Renal cortex interstitium (tissue), 11 donors: ENCODE measurements around the gene SLIT1. TPM values are rescaled to one million over a fixed set of nuclear protein-coding genes. Genes with fewer than 3 reads are reported as not detected.

Source experiments
- DNase-seq, 11 donors: peaks; one replicate each; pipeline ENCODE4 v3.0.0-alpha.2; 2013; ENCODE audit warnings: low read depth in 9 of 11, low spot score in 4 of 11; ENCODE audit errors: extremely low read depth in 1 of 11
- polyA plus RNA-seq, 3 donors: library from polyadenylated mRNA; unstranded; fragments of 120-200 nt; gene quantifications; one replicate each; pipeline ENCODE4 v1.2.1, GENCODE V29; 2013; ENCODE audit not compliant: insufficient read length in 3 of 3

Gene SLIT1
- polyA plus RNA-seq, 3 donors, result 6.9 to 7.7 (median 7.6) TPM

DNA sequence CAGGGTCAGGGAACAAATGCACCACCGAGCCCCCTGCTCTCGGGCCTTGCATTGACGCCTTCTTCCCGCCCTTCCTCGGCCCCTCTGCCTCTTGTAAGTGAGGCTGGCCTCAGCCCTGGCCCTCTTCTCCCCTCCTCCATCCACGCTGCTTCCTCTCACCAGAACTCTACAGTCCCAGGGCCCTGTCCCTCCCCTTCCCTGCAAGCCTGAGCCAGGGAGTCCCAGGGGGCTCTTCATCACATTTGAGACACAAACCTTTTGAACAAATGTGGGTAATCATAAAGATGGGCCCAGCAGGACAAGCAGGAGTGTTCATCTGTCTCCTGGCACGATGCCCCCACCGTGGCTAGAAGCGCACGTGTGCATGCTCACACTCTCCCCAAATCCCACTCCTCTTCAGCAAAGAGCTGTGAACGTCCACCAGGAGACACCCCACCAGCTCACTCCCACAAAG is 57.7 kb downstream of the SLIT1 start:
- DNase-seq, result no peak

DNA sequence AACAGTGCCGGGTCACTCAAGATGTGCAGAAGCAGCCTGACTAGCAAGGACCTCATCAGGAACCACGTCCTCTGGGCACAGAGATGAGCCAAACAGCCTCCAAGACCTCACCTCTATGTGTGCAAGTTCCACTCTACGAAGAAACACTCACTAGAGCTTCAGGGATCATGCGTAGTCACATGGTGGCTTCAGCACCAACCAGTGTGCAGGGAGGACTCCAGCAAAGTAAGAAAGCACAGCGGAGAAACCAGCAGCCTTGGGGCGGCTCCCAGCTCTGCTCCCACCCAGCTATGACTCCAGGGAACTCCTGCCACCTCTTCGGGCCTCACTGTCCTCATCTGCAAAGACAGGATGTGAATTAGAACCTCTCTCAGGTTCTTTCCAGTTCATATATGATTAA is 58.2 kb downstream of the SLIT1 start:
- no peak for DNase-seq

DNA sequence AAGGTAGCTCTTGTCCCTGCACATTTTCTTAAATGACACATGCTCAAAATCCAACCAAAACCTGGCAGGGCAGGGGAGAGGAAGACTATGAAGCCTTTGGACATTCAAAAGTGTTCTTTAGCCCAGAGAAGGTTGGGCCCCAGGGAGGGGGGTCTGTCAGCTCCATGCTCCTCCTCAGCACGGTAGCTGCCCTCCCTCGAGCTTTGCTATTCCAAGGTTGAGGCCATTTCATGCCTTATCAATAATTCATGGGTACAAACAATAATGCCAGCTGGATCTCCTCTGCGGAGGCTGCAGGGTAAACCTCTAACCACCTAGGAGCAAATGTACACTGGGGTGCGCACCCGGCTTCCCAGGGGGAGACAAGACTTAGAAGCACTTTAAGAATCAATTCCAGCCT is 61.5 kb downstream of the SLIT1 start:
- DNase-seq, result no peak

DNA sequence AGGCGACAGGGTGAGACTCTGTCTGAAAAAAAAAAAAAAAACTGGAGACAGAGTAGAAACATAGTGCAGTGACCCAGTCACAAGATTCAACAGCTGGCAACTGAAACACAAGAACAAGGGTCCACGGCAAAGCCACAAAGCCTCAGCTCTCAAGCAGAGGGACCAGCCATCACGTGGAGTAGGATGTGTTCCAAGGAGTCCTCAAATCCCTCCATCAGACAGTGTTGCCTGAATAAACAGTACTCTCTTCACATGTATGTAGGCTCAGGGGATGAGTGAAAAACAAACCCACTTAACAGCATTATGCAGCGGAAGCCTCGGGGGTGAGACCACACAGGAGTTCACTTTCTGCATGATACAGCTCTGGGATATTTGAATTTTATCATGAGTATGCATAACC is 62.0 kb downstream of the SLIT1 start:
- DNase-seq, result no peak

DNA sequence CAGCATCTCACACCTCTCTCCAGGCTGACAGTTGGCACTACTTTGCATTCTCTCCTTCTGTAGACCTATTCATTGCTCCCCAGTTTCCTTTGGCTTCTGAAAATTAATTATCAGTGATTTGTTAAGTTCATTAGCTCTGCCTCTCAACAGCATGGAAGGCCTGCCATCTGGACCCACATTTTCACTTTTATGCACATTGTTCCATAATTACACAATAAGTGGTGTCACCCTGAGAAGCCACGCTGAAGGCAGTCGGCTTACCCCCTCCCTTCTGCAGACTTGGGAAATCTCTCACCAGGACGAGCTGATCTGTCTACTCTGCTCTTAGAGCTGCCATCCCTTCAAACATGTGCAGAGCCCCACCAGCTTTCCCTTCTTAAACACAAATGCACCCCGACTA is 64.7 kb downstream of the SLIT1 start:
- DNase-seq, result no peak

DNA sequence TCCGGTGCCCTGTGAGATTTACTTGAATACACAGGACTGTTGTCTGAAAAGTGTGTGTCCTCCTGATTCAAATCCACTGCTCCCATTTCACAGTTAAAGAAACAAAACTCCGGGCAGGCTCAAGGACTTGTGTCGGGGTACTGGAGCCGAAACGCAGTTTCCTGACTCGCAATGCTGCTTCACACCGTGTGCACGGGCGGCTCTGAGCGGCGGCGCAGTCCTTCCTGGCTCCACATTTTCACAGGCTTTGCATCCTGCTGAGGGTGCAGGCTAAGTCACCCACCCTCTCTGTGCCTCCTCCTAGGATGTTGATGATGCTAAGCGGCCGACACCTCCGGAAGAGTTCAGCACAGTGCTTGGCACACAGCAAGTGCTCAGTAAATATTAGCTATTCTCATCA is 65.4 kb downstream of the SLIT1 start:
- no peak for DNase-seq

DNA sequence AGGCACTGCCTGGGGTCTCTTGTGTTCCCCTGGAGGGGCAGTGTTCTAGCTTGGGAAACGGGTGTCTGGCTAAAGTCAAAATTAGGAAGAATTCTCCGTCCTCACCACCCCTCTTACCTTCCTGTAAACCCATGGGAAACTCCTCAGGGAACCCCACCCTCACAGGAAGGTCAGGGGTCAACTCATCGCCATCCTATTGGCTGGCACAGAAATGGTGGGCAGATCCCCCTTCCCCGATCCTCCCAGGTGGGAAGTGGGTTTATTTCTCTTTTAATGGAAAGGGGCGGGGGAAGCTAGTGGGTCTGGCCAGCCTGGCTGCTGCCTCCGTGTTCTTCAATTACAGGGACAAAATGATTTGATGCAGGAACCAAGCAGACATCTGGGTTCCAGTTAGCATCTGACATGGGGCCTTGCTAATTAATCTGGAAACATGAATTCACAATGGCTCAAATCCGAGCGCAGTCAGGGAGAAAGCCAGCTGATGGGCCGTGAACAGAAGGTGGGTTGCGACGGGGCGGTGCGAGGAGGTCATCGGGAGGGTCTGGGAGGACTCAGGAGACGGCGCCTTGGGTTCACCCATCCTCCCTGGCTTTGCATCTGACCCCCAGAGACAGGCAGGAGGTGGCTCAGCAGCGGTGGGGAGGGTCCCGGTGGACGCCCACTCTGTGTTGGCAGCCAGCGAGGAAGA is 66.6 kb downstream of the SLIT1 start:
- DNase-seq, result no peak

DNA sequence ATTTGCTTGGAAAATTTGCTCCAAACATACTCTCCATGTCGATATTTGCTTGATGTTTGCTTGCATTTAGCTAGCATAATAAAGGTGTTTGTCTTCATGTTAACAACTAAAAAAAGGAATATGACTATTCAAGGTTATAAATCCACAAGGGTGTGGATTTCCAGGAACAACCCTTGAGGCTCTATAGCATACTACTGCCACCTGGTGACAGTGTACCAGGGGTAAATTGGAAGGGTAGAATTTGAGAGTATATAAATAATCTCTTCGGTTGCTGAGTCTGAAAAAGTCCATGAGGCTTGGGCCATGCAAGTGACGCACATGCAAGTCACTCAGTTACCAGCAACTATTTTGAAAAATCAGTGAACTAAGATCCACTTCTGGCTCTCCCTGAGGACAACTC is 68.4 kb downstream of the SLIT1 start:
- DNase-seq, result no peak

DNA sequence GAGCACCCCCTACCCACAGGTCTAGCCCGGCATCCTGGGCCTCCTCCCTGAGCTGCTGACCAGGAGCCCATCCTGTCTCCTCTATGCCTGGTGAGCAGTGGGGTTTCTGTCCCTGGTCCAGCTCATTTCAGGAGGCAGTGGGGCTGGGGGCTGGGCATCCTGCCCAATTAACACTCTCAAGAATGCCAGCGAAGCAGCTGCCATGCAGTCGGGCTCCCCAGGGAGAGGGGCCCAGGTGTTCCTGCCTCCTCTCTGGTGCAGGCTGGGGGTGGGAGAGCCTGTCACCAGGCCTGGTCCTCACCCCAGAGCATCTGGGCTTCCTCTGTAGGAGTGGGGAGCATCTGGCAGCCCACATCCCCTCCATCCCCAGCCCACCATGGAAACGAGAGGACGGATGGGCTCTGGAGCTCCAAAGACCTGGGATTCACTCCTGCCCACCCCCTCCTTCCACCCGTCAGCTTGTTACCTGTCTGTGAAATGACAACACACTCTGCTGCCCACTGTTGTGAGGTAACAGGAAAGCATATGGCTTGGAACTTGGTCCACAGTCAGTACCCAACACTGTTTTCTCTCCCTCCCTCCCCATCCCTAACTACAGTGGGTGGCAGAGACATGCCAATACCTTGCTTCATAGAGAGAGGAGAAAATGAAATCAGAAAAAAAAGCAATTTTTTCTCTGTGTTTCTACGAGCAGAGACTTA is 69.1 kb downstream of the SLIT1 start:
- DNase-seq, result no peak

DNA sequence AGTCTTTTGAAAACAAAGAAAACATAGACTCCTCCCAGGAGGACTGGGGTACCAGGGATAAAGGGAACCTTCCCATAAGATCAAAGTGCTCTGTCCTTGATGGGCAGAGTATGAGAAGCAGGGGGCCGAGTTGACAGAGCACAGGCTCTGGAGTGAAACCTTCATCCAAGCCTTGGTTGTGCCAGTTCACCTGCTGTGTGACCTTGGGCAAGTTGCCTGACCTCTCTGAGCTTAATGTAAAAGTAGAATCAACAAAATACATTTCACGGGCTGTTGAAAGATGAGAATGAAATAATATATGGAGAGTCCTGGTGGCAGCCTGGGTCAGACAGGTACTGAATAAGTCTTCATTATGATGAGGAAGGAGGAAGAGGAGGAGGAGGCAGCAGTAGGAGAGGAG is 69.9 kb downstream of the SLIT1 start:
- no peak for DNase-seq

DNA sequence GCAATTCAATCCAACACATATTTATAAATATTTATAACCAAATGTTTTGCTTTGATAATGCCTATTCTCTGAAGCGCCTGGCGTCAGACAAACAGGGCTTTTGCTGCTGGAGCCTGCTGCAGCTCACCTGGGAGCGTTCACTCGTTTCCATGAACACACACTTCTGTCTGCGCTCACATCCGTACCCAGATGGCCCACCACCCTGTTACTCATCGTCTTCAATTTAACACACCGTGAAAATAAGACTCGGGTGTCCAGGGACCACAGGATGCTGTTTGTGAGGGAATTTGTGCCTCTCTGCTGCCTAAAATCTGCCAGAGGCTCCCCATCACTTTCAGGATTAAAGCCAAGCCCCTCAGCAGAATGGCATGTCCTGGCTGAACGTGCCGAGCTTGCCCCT is 74.1 kb downstream of the SLIT1 start:
- DNase-seq, result no peak

DNA sequence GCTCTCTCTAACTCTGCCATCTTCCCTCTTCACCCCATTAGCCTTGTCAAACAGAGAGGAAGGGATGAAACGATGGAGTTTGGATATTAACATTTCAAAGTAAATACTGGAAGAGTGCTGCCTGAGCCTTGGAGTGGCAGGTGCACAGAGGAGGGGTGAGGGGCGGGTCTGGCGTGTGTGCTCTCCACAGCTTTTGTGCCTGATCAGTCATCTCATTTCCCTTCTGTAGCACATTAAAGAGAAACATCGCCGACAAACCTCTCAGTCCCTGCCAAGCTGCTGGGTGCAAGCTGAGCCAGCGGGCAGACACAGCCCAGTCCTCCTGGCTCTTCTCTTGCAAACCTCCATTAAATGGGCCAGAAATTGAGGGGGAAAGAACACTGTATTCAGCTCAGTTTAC is 76.2 kb downstream of the SLIT1 start:
- no peak for DNase-seq

DNA sequence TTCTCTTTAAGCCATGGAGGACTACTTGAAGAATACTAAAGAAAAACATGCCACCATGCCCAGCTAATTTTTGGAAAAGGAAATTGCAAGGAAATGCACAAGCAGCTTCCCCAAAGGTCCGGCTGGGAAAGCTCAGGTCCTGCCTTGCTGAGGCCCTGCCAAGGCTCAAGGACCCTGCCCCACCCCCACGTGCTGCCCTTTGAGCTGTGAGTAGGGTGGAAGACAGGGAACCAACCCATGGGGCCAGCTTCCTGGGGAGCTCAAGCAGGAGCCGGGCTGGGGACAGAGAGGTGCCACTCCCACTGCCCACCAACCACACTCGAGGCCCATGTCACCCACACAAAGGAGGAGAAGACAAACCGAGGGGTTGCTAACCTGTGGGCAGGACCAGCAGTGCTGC is 78.2 kb downstream of the SLIT1 start:
- DNase-seq, result no peak

DNA sequence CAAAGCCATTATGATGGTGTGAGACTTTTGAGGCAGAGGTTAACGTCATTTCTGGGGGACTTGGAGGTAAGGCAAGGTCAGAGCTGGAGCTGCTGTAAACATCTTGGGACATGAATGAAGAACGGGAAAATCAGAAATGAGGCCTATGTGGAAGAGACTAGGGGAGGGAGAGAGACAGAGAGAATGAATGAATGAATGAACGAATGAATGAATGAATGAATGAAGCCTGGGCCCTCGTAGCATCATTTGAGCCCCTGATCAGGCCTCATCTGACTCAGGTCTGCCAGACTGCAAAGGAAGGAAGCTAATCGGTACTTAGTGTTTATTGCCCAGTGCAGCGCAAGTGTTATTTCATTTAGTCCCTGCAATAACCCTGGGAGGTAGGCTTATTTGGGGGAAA is 79.6 kb downstream of the SLIT1 start:
- no peak for DNase-seq

DNA sequence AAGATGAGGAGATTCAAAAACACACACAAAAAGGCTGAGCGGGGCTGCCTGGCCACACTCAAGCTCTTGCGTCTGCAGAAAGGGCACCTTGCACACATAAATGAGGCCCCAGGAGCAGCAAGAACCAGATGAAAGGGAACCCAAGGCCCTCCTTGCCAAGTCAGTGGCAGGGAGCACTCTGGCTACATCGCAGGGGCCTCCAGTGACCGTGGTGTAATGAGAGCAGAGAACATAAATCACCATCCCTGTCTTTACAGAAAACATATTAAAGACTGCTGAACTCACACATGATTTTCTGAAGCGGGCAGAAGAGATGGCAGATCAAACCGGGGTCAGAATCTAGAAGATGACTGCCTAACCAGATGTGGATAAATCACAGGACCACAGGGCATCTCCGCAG is 80.5 kb downstream of the SLIT1 start:
- DNase-seq, result no peak

DNA sequence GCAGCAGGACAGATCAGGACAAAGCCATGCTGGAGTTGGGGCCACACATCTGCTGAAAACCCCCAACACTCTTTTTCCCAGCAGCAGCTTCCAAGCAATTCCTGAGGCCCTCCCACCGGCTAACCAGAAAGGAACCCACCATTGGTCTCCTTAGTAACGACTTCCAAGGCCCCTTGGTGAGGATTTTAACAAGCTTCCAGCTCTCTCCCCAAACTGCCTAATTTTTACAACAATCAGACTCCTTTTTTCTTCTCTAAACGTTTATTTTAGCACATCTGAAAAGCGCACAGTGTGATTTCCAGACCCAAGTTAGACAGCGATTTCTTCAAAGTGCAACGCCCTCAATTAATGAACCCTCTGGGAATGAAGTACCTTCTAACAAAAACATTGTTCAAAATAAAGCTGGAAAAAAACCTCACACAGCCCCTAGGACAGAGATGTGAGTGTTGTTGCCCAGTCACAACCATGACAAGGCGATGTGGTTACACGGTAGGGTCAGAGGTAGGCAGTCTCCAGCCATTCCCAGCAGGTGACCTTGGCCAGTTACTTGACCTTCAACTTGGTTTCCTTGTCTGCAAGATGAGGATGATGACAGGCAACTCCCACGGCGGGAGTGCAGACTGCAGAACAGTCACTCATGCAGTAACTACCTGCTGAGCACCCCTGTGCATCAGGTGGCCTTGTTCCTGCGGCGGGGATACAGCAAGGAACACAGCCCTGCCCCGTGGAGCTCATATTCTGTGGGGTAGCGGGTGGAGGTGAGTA is 82.3 kb downstream of the SLIT1 start:
- no peak for DNase-seq

DNA sequence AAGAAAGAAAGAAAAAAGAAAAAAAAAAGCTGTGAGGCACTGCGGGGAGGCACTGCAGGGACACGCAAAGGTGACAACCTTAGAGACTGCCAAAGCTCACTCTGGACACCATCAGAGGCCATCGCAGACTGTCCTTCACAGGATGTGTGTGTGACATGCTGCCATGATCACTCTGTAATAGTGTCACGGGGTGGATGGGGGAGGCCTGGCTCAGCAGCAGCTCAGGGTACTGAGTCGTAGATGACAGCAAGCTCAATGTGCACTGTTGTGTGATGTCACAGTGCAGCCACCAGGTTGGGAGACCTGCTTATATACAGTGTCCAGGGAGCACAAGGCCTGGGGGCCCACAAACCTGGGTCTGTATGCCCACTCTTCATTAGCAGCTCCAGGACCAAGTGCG is 83.3 kb downstream of the SLIT1 start:
- no peak for DNase-seq

DNA sequence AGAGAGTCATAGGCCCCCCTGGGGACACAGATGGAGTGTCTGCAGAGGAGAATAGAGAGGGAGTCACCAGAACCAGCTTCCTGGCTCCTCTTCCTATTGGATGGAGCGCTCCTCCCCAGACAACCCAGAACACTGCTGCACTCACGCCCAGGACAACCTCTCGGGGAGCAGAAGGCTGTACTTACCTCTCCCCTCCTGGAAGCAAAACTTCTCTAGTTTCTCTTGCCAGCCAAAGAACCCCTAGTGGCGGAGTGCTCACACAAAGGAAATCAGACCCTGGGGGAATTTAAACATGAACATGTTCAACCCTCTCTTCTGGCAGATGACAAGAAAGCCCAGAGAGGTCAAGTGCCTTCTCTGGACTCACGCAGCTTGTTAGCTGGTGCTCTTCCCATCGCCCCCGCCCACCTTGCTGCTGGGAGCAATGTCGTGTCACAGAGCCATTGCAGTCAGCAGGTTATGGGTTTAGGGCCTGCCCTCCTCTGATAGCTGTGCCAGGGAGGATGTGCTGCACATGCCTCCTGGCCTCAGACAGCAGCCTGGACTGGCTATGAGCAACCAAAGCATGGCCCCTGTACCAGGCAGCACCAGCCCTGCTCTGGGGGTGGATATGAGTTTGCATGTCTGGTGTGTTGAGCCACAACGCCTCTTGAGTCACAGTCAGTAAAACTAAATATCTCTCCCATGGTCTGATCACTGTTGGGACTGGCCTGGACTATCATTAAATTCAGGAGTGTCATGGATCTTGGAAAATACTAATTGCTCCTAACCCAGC is 84.4 kb downstream of the SLIT1 start:
- no peak for DNase-seq

DNA sequence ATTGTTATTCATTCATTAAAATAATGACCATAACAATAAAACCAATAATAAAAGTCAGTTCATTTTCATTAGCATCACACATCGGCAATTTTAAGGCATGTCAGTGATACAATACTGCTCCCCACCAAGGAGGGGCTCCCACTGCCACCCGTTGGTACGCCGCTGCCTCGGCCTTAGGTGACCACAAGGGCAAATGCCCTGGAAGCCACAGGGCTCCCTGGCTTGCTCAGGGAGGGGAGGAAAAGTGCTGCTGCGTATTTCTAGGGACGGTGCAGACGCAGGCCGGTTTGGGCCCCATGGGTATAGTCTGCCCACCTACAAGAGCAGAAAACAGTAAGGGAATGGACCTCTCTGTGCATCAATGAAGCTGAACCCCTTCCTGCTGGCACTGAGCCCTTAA is 85.1 kb downstream of the SLIT1 start:
- DNase-seq, result no peak

DNA sequence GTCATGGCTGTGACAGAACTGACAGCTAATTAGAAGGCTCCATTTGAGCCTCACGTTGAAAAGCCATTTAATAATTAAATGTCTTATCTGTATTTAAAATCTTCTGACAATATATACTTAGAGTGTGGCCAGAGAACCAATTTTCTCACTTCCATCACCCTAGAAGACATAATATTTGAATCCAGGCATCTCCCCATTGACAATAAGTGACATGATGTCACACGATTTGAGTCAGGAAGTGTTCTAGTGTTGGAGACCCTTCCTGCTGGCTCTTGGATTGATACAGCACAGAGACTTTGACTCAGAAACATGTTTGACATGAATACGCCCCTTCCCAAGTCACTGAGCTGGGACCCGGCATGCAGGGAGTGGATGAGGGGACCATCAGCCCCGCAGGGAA is 85.9 kb downstream of the SLIT1 start:
- DNase-seq, result no peak
